Activated B cell treated with CpG ODN at 0.5 μM for 24 hours (primary cell): ENCODE data around the gene DYNLT4. TPM values are rescaled to one million over a fixed set of nuclear protein-coding genes. Genes with fewer than 3 reads are reported as not detected.
A peak's percentile ranks its signal among the peaks of the same experiment; 100 is the strongest.

ENCODE experiments used
- ATAC-seq: fragments of 200-7000 bp; cut with Tn5 transposase; one replicate; pipeline ENCODE4 v1.10.0; 2021; ENCODE audit warnings: low read depth, mild to moderate bottlenecking, moderate library complexity
- CTCF ChIA-PET: fragments of 350-600 bp; sonication (Branson Sonifier 250); formaldehyde crosslinking; loops from one replicate; lab custom pipeline; 2021; ENCODE audit warnings: antibody characterized with exemption; lab: Charles Lee
- POLR2A ChIA-PET: fragments of 350-600 bp; sonication (Branson Sonifier 250); formaldehyde crosslinking; loops from one replicate; lab custom pipeline; 2021; ENCODE audit warnings: antibody characterized with exemption; lab: Charles Lee
- DNase-seq: peaks from one replicate; pipeline ENCODE4 v3.0.0; 2022
- H3K27ac Mint-ChIP-seq: one replicate; pipeline ENCODE4 v1.8.0; 2020; ENCODE audit warnings: mixed read lengths
- H3K27me3 Mint-ChIP-seq: one replicate; pipeline ENCODE4 v1.8.0; 2021; ENCODE audit warnings: mixed read lengths
- H3K36me3 Mint-ChIP-seq: one replicate; pipeline ENCODE4 v1.8.0; 2021; ENCODE audit warnings: low read depth, mixed read lengths
- H3K4me1 Mint-ChIP-seq: one replicate; pipeline ENCODE4 v1.8.0; 2021; ENCODE audit warnings: mixed read lengths
- H3K4me3 Mint-ChIP-seq: one replicate; pipeline ENCODE4 v1.8.0; 2020; ENCODE audit warnings: mild to moderate bottlenecking, mixed read lengths
- H3K9me3 Mint-ChIP-seq: one replicate; pipeline ENCODE4 v1.8.0; 2020; ENCODE audit warnings: mixed read lengths
- CTCF ChIP-seq: fragments of 200-600 bp; IDR thresholded peaks from one replicate; pipeline ENCODE4 v1.8.0; 2022; ENCODE audit warnings: antibody characterized with exemption, mild to moderate bottlenecking
- intact Hi-C: fragments of 100-400 bp; cut with micrococcal nuclease; formaldehyde crosslinking; loops from one replicate; pipeline ENCODE4 v1.15.1; 2024
- total RNA-seq: library from RNA; stranded (reverse); gene quantifications from 2 replicates; pipeline ENCODE4 v1.2.3, GENCODE V29; 2022

Gene DYNLT4
- total RNA-seq, 1 donor from 2014 or later = not detected

DNA sequence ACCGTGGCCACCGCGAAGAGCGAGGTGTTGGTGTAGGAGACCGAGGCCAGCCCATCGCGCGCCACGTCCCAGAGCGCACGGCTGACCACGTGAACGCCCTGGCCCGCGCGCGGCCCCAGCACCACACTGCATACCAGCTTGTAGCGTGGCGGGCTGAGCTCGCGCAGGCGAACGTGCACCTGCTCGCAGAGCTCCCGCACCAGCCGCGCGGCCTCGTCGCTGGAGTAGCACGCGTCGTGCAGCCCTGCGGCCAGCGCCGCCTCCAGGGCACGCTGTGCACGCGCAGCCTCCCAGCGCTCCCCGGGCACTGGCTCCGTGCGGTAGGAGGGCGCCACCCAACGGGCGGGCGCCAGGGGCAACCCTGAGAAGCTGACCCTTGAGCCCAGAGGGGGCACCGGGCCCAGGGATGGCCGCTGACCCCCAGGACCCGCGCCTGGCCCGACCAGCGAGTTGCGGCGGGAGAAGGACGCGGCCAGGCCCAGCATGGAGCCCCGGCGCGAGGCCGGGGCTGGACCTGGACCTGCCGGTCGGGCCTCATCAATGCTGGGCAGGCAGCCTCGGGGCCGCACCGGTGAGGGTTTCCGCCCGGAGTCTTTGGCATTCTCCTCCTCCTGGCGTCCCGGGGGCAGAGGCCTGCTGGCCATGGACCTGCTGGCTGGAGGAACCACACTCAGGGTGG is 987 bp downstream of the DYNLT4 start:
- ChIA-PET CTCF (no interaction called here), POLR2A (interaction anchor here (0.5 to 9.4 kb wide), 5 partner anchors 6 to 116 kb away, joined by 3 to 364 read pairs (median 193); partner anchors contain the start of gene BTBD19)
- H3K4me3 Mint-ChIP-seq = no peak overlapping the region
- no peaks in the 10 kb centered on the region for H3K27me3 Mint-ChIP-seq
- H3K27ac Mint-ChIP-seq = no peak overlapping the region
- no peaks in the 10 kb centered on the region for H3K9me3 Mint-ChIP-seq
- DNase-seq (no peak), ATAC-seq (no peak)
- H3K36me3 Mint-ChIP-seq = peaks cover 56% of the 10 kb centered on the region
- H3K4me1 Mint-ChIP-seq = peaks cover 68% of the 10 kb centered on the region
- no peak for TF ChIP-seq CTCF
- intact Hi-C loops = loop anchor here (10.0 kb wide), 1 partner anchor 779 kb away; the partner anchor contains the start of gene NASP

DNA sequence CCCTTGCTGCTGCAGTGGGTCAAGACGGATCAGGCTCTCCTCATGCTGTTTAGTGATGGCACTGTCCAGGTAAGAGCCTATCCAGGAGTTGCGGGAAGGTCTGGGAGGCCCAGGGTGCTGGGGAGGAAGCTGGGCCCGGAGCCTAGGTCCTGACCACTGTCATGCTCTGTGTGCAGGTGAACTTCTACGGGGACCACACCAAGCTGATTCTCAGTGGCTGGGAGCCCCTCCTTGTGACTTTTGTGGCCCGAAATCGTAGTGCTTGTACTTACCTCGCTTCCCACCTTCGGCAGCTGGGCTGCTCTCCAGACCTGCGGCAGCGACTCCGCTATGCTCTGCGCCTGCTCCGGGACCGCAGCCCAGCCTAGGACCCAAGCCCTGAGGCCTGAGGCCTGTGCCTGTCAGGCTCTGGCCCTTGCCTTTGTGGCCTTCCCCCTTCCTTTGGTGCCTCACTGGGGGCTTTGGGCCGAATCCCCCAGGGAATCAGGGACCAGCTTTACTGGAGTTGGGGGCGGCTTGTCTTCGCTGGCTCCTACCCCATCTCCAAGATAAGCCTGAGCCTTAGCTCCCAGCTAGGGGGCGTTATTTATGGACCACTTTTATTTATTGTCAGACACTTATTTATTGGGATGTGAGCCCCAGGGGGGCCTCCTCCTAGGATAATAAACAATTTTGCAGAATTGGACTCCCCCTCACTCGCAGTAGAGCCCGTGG is 1.7 kb downstream of the DYNLT4 start:
- Mint-ChIP-seq H3K27me3 (no peaks in the 10 kb centered on the region), H3K27ac (peak overlapping the region; percentile 31), H3K4me1 (peaks cover 64% of the 10 kb centered on the region), H3K4me3 (no peak overlapping the region), H3K36me3 (peaks cover 57% of the 10 kb centered on the region), H3K9me3 (no peaks in the 10 kb centered on the region)
- CTCF ChIA-PET = no interaction called here
- TF ChIP-seq CTCF = no peak
- DNase-seq (no peak), ATAC-seq (no peak)
- POLR2A ChIA-PET = interaction anchor here (0.6 to 8.7 kb wide), 4 partner anchors 6 to 84 kb away, joined by 3 to 364 read pairs (median 144); partner anchors contain the start of gene BTBD19
- intact Hi-C loops = loop anchor here (10.0 kb wide), 1 partner anchor 779 kb away; the partner anchor contains the start of gene NASP

GRCh38 chr1:44803312-44804095 is 3.6 kb downstream of the DYNLT4 start:
- Mint-ChIP-seq H3K27ac (peak overlapping the region; percentile 50), H3K4me1 (peaks cover 53% of the 10 kb centered on the region), H3K4me3 (no peak overlapping the region), H3K36me3 (peaks cover 54% of the 10 kb centered on the region), H3K9me3 (no peaks in the 10 kb centered on the region), H3K27me3 (no peaks in the 10 kb centered on the region)
- POLR2A ChIA-PET = interaction anchor here (1.0 to 8.7 kb wide), 4 partner anchors 8 to 74 kb away, joined by 3 to 339 read pairs (median 145); partner anchors contain the start of genes BTBD19 and RNU5D-1
- no peak for TF ChIP-seq CTCF
- CTCF ChIA-PET = no interaction called here
- intact Hi-C loops = loop anchor here (5.0 to 10.0 kb wide), 2 partner anchors 781 to 1456 kb away; partner anchors contain the start of gene NASP
- DNase-seq = no peak
- no peak for ATAC-seq

GRCh38 chr1:44803062-44803311 is 4.2 kb downstream of the DYNLT4 start:
- intact Hi-C loops = loop anchor here (5.0 to 10.0 kb wide), 2 partner anchors 782 to 1456 kb away; partner anchors contain the start of gene NASP
- Mint-ChIP-seq H3K4me3 (peak overlapping the region; percentile 91), H3K9me3 (no peaks in the 10 kb centered on the region), H3K4me1 (peaks cover 47% of the 10 kb centered on the region), H3K27me3 (no peaks in the 10 kb centered on the region), H3K36me3 (peaks cover 54% of the 10 kb centered on the region), H3K27ac (peak overlapping the region; percentile 50)
- POLR2A ChIA-PET = interaction anchor here (1.0 to 8.7 kb wide), 4 partner anchors 9 to 73 kb away, joined by 3 to 339 read pairs (median 145); partner anchors contain the start of genes BTBD19 and RNU5D-1
- no peak for TF ChIP-seq CTCF
- DNase-seq (no peak), ATAC-seq (no peak)
- CTCF ChIA-PET = no interaction called here
